ENCODE results near the gene SIK3.

SIK3 gene

DNA sequence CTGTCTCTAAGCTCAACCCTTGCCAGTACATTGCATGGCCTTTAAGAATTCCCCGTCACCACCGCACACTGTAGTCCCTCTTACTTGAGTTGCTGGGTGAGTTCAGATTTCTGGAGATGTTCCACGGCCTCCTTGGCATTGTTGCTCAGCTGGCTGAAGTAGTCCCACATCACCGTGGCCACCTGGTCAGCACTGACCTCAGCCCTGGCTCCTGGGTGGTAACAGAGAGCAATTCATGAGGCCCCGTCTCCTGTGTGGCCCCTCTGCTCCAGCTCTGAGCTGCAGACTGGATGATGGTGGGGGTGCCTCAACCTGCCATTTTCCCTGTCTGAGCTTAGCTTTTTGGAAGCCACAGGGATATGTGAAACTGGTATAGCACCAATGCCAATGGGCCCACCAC, 275.7 kb downstream of the SIK3 start:
- H3K4me3 ChIP-seq (replicated peaks; ENCODE audit: low read depth, low read length): no peak overlapping the region
- TF ChIP-seq, protein P1, sequence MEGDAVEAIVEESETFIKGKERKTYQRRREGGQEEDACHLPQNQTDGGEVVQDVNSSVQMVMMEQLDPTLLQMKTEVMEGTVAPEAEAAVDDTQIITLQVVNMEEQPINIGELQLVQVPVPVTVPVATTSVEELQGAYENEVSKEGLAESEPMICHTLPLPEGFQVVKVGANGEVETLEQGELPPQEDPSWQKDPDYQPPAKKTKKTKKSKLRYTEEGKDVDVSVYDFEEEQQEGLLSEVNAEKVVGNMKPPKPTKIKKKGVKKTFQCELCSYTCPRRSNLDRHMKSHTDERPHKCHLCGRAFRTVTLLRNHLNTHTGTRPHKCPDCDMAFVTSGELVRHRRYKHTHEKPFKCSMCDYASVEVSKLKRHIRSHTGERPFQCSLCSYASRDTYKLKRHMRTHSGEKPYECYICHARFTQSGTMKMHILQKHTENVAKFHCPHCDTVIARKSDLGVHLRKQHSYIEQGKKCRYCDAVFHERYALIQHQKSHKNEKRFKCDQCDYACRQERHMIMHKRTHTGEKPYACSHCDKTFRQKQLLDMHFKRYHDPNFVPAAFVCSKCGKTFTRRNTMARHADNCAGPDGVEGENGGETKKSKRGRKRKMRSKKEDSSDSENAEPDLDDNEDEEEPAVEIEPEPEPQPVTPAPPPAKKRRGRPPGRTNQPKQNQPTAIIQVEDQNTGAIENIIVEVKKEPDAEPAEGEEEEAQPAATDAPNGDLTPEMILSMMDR (IDR thresholded peaks at IDR 0.05; ENCODE audit: low read depth, low read length, missing control alignments): no peak
- no peak for DNase-seq (ENCODE audit: extremely low read depth, low read depth)

DNA sequence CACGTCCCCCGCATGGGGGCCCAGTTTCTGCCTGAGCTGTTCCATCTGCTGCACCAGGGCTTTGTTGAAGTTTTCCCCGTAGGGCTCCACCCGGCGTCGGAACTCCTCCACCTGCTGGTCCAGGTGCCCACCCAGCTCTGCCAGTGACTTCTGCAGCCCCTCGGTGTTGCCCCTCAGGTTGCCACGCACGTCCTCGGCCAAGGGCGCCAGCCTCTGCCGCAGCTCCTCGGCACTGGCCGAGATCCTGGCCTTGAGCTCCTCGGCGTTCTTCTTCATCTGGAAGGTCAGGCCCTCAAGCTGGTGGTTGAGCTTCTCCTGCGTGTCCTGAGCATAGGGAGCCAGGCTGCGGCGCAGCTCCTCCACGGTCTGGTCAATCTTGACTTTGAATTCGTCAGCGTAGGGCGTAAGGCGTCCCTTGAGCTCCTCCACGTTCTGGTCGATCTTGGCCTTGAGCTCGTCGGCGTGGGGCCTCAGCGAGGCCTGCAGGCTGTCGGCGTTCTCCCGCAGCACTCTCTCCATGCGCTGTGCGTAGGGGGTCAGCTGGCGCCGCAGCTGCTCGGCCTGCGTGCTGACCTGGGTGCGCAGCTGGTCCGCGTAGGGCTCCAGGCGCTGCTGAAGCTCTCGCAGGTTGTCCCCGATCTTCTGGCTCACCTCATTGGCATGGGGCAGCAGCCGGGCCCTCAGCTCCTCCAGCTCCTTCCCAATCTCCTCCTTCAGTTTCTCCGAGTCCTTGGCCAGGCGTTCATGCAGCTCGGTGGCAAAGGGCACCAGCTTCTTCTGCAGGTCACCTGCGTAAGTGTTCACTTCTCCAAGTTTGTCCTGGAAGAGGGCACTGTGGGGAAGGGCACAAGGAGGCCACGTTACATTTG, 276.9 kb downstream of the SIK3 start:
- TF ChIP-seq, protein P1 (IDR thresholded peaks at IDR 0.05; ENCODE audit: low read depth, low read length, missing control alignments): no peak
- no peak for DNase-seq (ENCODE audit: extremely low read depth, low read depth)
- H3K4me3 ChIP-seq (replicated peaks; ENCODE audit: low read depth, low read length): no peak overlapping the region

DNA sequence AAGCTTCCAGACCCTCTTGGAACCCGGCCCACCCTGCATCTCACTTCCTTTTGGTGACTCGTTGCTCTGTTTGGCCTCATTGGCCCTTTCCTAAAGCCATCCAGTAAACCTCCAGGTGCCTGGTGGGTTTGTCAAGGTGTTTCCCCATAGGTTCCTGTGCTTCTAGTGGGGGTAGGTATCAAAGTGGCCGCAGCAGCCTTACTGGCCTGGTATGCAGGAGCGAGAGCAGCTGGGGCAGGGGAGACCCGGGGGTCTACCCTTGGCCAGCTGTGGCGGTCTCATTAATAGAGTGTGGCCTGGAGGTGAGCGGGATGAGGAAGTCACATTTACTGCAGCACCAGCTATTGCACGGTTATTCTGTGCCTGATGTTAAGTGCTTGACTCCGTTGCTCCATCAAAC, 279.2 kb downstream of the SIK3 start:
- DNase-seq (ENCODE audit: extremely low read depth, low read depth): no peak
- TF ChIP-seq, protein P1 (IDR thresholded peaks at IDR 0.05; ENCODE audit: low read depth, low read length, missing control alignments): no peak
- H3K4me3 ChIP-seq (replicated peaks; ENCODE audit: low read depth, low read length): no peak overlapping the region

DNA sequence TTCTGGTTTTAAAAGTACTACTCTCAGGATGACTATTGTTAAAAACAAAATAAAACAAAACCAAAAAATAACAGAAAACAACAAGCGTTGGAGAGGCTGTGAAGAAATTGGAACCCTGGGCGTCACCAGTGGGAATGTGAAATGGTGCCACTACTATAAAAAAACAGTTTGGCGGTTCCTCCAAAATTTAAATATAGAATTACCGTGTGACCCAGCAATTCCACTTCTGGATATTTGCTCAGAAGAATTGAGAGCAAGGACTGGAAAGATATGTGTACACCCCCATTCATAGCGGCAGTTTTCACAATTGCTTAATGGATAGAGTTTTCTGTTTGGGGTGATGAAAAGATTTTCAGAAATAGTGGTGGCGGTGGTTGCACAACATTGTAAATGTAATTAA, 283.7 kb downstream of the SIK3 start:
- TF ChIP-seq, protein P1 (IDR thresholded peaks at IDR 0.05; ENCODE audit: low read depth, low read length, missing control alignments): no peak
- no peak overlapping the region for H3K4me3 ChIP-seq (replicated peaks; ENCODE audit: low read depth, low read length)
- no peak for DNase-seq (ENCODE audit: extremely low read depth, low read depth)

DNA sequence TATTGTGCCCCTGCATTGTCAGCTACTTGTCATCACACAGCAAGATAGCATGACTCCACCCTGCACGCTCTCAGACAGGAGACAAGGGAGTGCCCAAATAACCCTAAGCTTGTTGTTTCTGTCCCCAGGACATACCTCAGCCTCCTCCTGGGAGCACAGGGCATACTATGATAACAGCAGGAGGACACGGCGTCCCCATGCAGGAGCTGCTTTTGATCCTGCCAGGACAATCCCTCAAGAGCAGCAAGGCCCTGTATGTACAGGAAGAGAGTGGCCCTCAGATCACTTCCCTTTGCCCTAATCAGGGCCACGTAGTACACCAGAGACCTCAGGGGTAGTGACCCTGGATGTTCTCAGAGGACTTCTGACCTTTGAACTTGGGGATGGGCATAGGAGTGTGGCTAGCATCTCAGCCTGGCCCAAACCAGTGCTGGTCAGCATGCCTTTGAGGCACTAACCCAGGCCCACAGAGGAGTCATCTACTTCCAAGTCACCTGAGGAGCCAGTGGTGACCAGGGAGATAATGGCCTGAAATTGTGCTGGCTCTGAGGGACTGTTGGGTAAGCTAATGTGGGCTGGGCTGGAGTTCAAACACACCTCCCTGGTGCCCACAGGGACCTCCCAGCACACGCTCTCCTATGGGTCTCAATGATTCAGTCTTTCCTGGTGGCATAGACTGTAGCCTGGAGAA, 284.3 kb downstream of the SIK3 start:
- H3K4me3 ChIP-seq (replicated peaks; ENCODE audit: low read depth, low read length): no peak overlapping the region
- TF ChIP-seq, protein P1 (IDR thresholded peaks at IDR 0.05; ENCODE audit: low read depth, low read length, missing control alignments): no peak
- no peak for DNase-seq (ENCODE audit: extremely low read depth, low read depth)

DNA sequence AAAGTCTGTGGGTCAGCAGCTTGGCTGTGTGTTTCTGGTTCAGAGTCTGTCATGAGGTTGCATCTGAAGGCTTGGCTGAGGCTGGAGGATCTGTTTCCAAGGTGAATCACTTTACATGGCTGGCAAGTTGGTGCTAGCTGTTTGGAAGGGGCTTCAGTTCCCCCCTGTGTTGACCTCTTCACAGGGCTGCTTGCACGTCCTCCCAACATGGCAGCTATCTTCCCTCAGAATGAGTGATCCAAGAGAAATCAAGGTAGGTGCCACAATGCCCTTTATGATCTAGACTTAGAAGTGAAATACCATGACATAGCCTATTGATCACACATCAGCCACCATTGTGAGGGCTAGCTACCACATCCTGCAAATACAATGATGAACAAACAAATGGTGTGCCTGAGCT, 285.1 kb downstream of the SIK3 start:
- no peak overlapping the region for H3K4me3 ChIP-seq (replicated peaks; ENCODE audit: low read depth, low read length)
- DNase-seq (ENCODE audit: extremely low read depth, low read depth): no peak
- TF ChIP-seq, protein P1 (IDR thresholded peaks at IDR 0.05; ENCODE audit: low read depth, low read length, missing control alignments): no peak

All from HFF-Myc (cell line).